ENCODE data around the gene HTD2.

Gene HTD2

DNA sequence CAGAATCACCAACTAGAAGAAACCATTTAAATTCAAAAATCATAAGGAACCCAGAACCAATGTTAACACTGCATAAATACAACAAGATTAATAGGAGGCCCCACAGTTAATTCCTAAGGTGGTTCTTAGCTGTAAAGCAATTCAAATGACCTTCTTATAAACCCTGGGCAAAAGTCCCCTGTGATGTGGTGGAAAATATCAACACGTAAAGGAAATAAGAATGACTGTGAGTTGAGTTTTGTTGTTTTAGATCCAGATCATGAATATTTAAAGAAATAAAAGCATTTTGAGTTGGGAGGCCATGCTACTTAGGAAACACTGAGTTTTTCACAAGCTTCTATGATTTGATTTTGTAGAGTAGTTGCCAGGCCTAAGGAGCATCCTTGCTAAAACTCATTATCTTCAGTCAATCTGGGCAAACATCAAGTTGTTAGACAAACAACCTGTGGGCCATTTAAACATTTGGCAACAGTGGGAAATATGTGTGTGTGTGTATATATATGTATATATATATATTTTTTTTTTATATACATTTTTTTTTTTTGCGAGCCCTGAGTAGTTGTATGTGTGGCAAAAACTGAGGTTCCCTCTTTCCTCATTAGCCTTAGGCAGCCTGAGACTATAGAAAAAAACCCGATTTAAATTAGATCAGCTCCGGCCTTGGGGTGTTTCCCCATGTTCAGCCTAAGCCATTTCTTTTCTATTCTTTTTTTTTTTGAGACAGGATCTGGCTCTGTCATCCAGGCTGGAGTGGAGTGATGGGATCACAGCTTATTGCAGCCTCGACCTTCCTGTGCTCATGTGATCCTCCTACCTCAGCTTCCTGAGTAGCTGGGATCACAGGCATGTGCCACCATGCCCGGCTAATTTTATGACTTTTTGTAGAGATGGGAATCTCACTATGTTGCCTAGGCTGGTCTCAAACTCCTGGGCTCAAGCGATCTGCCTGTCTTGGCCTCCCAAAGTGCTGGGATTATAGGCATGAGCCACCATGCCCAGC, 18.4 kb downstream of the HTD2 start:
- no peak overlapping the region for H3K27ac ChIP-seq (ENCODE audit: extremely low read depth, low read depth, low read length)
- CTCF ChIA-PET, result interaction anchor here (0.6 to 3.2 kb wide), 6 partner anchors 14 to 168 kb away, joined by 3 to 14 read pairs (median 4); partner anchors contain the start of genes HTD2 and RPP14
- peaks cover 0 to 7% of the 10 kb centered on the region in 2 experiments for H3K36me3 ChIP-seq (ENCODE audit: control insufficient read depth in 2 of 2, insufficient read depth in 1 of 2, low read length in 2 of 2)
- H3K9me3 ChIP-seq (ENCODE audit: control insufficient read depth, insufficient read depth, low read depth, low read length), result no peaks in the 10 kb centered on the region
- H3K4me1 ChIP-seq (ENCODE audit: control insufficient read depth, insufficient read depth, low read length), result 0 out of 2 replicates have a peak, but pooled peaks cover 5% of the 10 kb centered on the region
- POLR2A ChIA-PET, result no interaction called here
- no peak for TF ChIP-seq ZNF530 (tag by site-specific recombination; IDR thresholded peaks at IDR 0.05; ENCODE audit: low read depth)
- no peak for TF ChIP-seq ZNF629 (tag by site-specific recombination; IDR thresholded peaks at IDR 0.05)
- no peak for TF ChIP-seq ZNF610 (tag by site-specific recombination; IDR thresholded peaks at IDR 0.05; ENCODE audit: borderline replicate concordance)
- peak; percentile 46; the same call in 1 of the 2 replicates for TF ChIP-seq ZNF394 (tag by site-specific recombination; IDR thresholded peaks at IDR 0.05; ENCODE audit: borderline replicate concordance)
- TF ChIP-seq ZNF548 (tag by site-specific recombination; IDR thresholded peaks at IDR 0.05), result no peak
- no peak for TF ChIP-seq ZSCAN16 (tag by site-specific recombination; IDR thresholded peaks at IDR 0.05)
- no peak for TF ChIP-seq ZNF514 (tag by site-specific recombination; IDR thresholded peaks at IDR 0.05)
- no peak for TF ChIP-seq MZF1 (tag by site-specific recombination; IDR thresholded peaks at IDR 0.05; ENCODE audit: borderline replicate concordance)
- no peak for TF ChIP-seq ZNF24 (tag by site-specific recombination; IDR thresholded peaks at IDR 0.05)
- TF ChIP-seq TRIM28 (IDR thresholded peaks at IDR 0.05; ENCODE audit: borderline replicate concordance, low read length), result no peak
- no peak for TF ChIP-seq ZNF768 (tag by site-specific recombination; IDR thresholded peaks at IDR 0.05)
- TF ChIP-seq ZNF600 (tag by site-specific recombination; IDR thresholded peaks at IDR 0.05), result peak; percentile 63; the same call in 1 of the 2 replicates
- peak; percentile 71 for TF ChIP-seq ZBTB17 (tag by site-specific recombination; IDR thresholded peaks at IDR 0.05)
- TF ChIP-seq KLF7 (tag by site-specific recombination; IDR thresholded peaks at IDR 0.05; ENCODE audit: borderline replicate concordance), result no peak
- peak; percentile 88 for TF ChIP-seq OSR2 (tag by site-specific recombination; IDR thresholded peaks at IDR 0.05)
- H3K4me3 ChIP-seq (ENCODE audit: low read depth, low read length), result no peak overlapping the region

DNA sequence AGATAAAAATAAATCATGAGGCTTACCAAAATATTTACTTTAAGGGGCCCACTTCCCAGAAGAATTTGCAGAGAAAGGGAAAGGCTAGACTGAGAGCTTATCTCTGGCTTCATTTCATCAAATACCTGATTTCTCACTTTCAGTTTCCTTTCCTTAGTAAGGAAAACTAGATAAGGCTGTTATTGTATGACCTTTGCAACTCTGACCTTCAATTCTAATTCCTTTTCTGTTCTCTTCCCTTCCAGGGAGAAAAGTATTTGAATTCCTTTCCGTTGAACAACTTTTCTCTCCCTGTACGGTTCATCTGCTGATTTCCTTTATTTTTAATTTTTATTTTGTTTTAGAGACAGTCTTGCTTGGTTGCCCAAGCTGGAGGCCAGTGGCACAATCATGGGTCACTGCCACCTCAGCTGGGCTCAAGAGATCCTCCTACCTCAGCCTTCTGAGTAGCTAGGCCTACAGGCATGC, 19.2 kb downstream of the HTD2 start:
- Histone ChIP-seq H3K36me3 (ENCODE audit: control insufficient read depth in 2 of 2, insufficient read depth in 1 of 2, low read length in 2 of 2) (peaks cover 0 to 7% of the 10 kb centered on the region in 2 experiments; a peak in 2 of 3 replicates), H3K4me3 (ENCODE audit: low read depth, low read length) (no peak overlapping the region), H3K27ac (ENCODE audit: extremely low read depth, low read depth, low read length) (no peak overlapping the region), H3K9me3 (ENCODE audit: control insufficient read depth, insufficient read depth, low read depth, low read length) (no peaks in the 10 kb centered on the region), H3K4me1 (ENCODE audit: control insufficient read depth, insufficient read depth, low read length) (0 out of 2 replicates have a peak, but pooled peaks cover 5% of the 10 kb centered on the region)
- no peak for TF ChIP-seq ZBTB21 (tag by site-specific recombination; IDR thresholded peaks at IDR 0.05)
- peak; percentile 39; the same call in 1 of the 2 replicates for TF ChIP-seq PRDM1 (tag by site-specific recombination; IDR thresholded peaks at IDR 0.05)
- POLR2A ChIA-PET, result no interaction called here
- CTCF ChIA-PET, result interaction anchor here (0.5 to 3.2 kb wide), 4 partner anchors 19 to 167 kb away, joined by 5 to 14 read pairs (median 6); partner anchors contain the start of genes HTD2 and RPP14

DNA sequence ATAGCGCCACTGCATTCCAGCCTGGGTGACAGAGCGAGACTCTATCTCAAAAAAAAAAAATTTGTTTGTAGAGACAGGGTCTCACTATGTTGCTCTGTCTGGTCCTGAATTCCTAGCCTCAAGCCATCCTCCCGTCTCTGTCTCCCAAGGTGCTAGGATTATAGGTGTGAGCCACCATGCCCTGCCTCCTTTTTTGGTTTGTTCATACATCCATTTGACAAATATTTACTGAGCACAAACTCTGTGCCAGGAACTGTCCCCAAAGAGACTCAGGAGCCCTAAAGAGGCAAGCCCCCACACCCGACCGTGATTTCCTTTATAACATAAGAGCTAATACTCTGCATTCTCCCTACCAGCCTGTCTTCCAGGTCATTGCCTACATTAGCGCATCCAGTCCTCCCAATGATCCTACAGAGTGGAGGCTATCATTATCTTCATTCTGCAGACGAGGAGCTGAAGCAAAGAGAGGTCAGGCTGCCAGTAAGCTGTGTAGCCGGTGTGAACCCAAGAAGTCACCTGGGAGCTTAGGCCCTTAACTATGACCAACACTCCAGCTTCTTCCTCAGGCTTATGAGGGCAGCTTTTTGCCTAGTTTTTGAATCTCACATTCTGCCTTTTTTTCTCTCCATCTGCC, 20.1 kb downstream of the HTD2 start:
- POLR2A ChIA-PET, result no interaction called here
- H3K36me3 ChIP-seq (ENCODE audit: control insufficient read depth in 2 of 2, insufficient read depth in 1 of 2, low read length in 2 of 2), result peaks cover 0 to 4% of the 10 kb centered on the region in 2 experiments; a peak in 1 of 3 replicates
- H3K9me3 ChIP-seq (ENCODE audit: control insufficient read depth, insufficient read depth, low read depth, low read length), result no peaks in the 10 kb centered on the region
- TF ChIP-seq ZBTB17 (tag by site-specific recombination; IDR thresholded peaks at IDR 0.05) (0 out of 2 replicates have a peak, but pooled peaks have one; percentile 27), SP2 (tag by site-specific recombination; IDR thresholded peaks at IDR 0.05) (no peak), SP7 (tag by site-specific recombination; IDR thresholded peaks at IDR 0.05) (peak; percentile 41)
- TF ChIP-seq, protein P1, sequence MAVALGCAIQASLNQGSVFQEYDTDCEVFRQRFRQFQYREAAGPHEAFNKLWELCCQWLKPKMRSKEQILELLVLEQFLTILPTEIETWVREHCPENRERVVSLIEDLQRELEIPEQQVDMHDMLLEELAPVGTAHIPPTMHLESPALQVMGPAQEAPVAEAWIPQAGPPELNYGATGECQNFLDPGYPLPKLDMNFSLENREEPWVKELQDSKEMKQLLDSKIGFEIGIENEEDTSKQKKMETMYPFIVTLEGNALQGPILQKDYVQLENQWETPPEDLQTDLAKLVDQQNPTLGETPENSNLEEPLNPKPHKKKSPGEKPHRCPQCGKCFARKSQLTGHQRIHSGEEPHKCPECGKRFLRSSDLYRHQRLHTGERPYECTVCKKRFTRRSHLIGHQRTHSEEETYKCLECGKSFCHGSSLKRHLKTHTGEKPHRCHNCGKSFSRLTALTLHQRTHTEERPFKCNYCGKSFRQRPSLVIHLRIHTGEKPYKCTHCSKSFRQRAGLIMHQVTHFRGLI (tag by site-specific recombination; IDR thresholded peaks at IDR 0.05), result no peak
- H3K4me1 ChIP-seq (ENCODE audit: control insufficient read depth, insufficient read depth, low read length), result 0 out of 2 replicates have a peak, but pooled peaks cover 5% of the 10 kb centered on the region
- no peak overlapping the region for H3K4me3 ChIP-seq (ENCODE audit: low read depth, low read length)
- CTCF ChIA-PET, result interaction anchor here (1.2 to 3.2 kb wide), 3 partner anchors 20 to 138 kb away, joined by 3 to 14 read pairs (median 6); partner anchors contain the start of genes HTD2 and RPP14
- H3K27ac ChIP-seq (ENCODE audit: extremely low read depth, low read depth, low read length), result no peak overlapping the region

All from HEK293 (cell line).